H1 (cell line): ENCODE results near the gene FOXO1. TPM values are rescaled to one million over a fixed set of nuclear protein-coding genes. Genes with fewer than 3 reads are reported as not detected.

Experiments
- CTCF ChIA-PET: fragments of 300-600 bp; sonication (Branson Sonifier 250); formaldehyde crosslinking; loops from one replicate; lab custom pipeline; 2021; ENCODE audit not compliant: partially characterized antibody; lab: Charles Lee
- POLR2A ChIA-PET: fragments of 300-600 bp; sonication (Branson Sonifier 250); formaldehyde crosslinking; loops from one replicate; lab custom pipeline; 2021; ENCODE audit warnings: inconsistent platforms; ENCODE audit not compliant: partially characterized antibody; lab: Charles Lee
- DNase-seq, 2 experiments: peaks; one replicate each; pipeline versions ENCODE4 v3.0.0 to v3.0.0-alpha.2; 2010 to 2022; ENCODE audit warnings: low spot score in 2 of 2, low read depth in 1 of 2, mixed read lengths in 1 of 2
- FAIRE-seq: peaks from 2 replicates; lab custom pipeline; 2011; peaks lifted over from hg19 to GRCh38; lab: Jason Lieb, UNC
- H2AFZ ChIP-seq: 2 replicates; pipeline ENCODE4 v1.8.1; 2012; ENCODE audit warnings: low read length, inconsistent platforms
- H2AK5ac ChIP-seq: 2 replicates; pipeline ENCODE4 v1.6.1; 2013; ENCODE audit warnings: low read depth, low read length
- H2BK120ac ChIP-seq: replicated peaks from 2 replicates; pipeline ENCODE3; 2013; ENCODE audit warnings: low read depth, low read length, inconsistent platforms
- H2BK12ac ChIP-seq: 2 replicates; pipeline ENCODE4 v1.6.1; 2013; ENCODE audit warnings: low read depth, low read length
- H2BK15ac ChIP-seq: 2 replicates; pipeline ENCODE4 v1.6.1; 2013; ENCODE audit warnings: low read length
- H2BK20ac ChIP-seq: 2 replicates; pipeline ENCODE4 v1.6.1; 2013; ENCODE audit warnings: low read length
- H2BK5ac ChIP-seq: 2 replicates; pipeline ENCODE4 v1.6.1; 2013; ENCODE audit warnings: low read depth, low read length
- H3K14ac ChIP-seq: 2 replicates; pipeline ENCODE4 v1.6.1; 2013; ENCODE audit warnings: inconsistent platforms; ENCODE audit not compliant: insufficient read length
- H3K18ac ChIP-seq: 2 replicates; pipeline ENCODE4 v1.6.1; 2013; ENCODE audit warnings: low read length; ENCODE audit errors: extremely low read depth
- H3K23ac ChIP-seq: 2 replicates; pipeline ENCODE4 v1.6.1; 2013; ENCODE audit warnings: inconsistent platforms; ENCODE audit not compliant: insufficient read length
- H3K23me2 ChIP-seq: 2 replicates; pipeline ENCODE4 v1.6.1; 2013; ENCODE audit warnings: low read depth, low read length
- H3K27ac ChIP-seq: 2 replicates; pipeline ENCODE4 v1.6.1; 2011; ENCODE audit warnings: low read depth, low read length, inconsistent platforms
- H3K27me3 ChIP-seq, 4 experiments: replicated peaks in 1 of 4; 1 replicate in 1 of 4; 2 replicates in 3 of 4; pipeline versions ENCODE4 v1.6.1 to v1.8.1; 2011 to 2013; ENCODE audit warnings: low read length in 3 of 4, mild to moderate bottlenecking in 3 of 4, inconsistent platforms in 2 of 4, mixed read lengths in 2 of 4, moderate library complexity in 1 of 4; ENCODE audit not compliant: control insufficient read depth in 3 of 4, insufficient read depth in 3 of 4; ENCODE audit errors: extremely low read depth in 1 of 4
- H3K36me3 ChIP-seq, 4 experiments: 2 replicates each; pipeline versions ENCODE4 v1.6.1 to v1.8.1; 2011 to 2013; ENCODE audit warnings: mild to moderate bottlenecking in 4 of 4, low read length in 3 of 4, moderate library complexity in 2 of 4, control low read depth in 1 of 4, inconsistent platforms in 1 of 4; ENCODE audit not compliant: insufficient read depth in 4 of 4, control insufficient read depth in 2 of 4
- H3K4ac ChIP-seq: replicated peaks from 2 replicates; pipeline ENCODE3; 2013; ENCODE audit warnings: low read length, low read depth, mixed read lengths, inconsistent platforms; ENCODE audit not compliant: insufficient read length
- H3K4me1 ChIP-seq, 4 experiments: replicated peaks in 1 of 4; 1 replicate in 1 of 4; 2 replicates in 3 of 4; pipeline versions ENCODE4 v1.6.1 to v1.8.1; 2011 to 2013; ENCODE audit warnings: low read length in 3 of 4, inconsistent platforms in 2 of 4, mixed read lengths in 1 of 4; ENCODE audit not compliant: insufficient read depth in 4 of 4, control insufficient read depth in 3 of 4
- H3K4me2 ChIP-seq, 2 experiments: 2 replicates each; pipeline versions ENCODE4 v1.6.1 to v1.8.1; 2011 to 2013; ENCODE audit warnings: low read depth in 2 of 2, low read length in 2 of 2, control low read depth in 1 of 2, inconsistent platforms in 1 of 2, mild to moderate bottlenecking in 1 of 2; ENCODE audit not compliant: insufficient read depth in 1 of 2
- H3K4me3 ChIP-seq, 4 experiments: fragments of 200-600, 300-600 bp in 1 of 4; sonication (generic), shearing (Covaris generic), sonication (Bioruptor Twin) in 1 of 4; 2 replicates each; pipeline versions ENCODE4 v1.5.1 to v1.8.1; 2011 to 2016; ENCODE audit warnings: low read length in 4 of 4, low read depth in 3 of 4, control low read depth in 2 of 4, inconsistent platforms in 2 of 4, mild to moderate bottlenecking in 2 of 4, mixed read lengths in 1 of 4, moderate library complexity in 1 of 4; ENCODE audit not compliant: insufficient read depth in 2 of 4; ENCODE audit errors: extremely low read depth in 1 of 4
- H3K56ac ChIP-seq: replicated peaks from 2 replicates; pipeline ENCODE3; 2013; ENCODE audit warnings: low read depth, mild to moderate bottlenecking, mixed read lengths, low read length, inconsistent platforms; ENCODE audit not compliant: insufficient read length
- H3K79me1 ChIP-seq: 2 replicates; pipeline ENCODE4 v1.6.1; 2013; ENCODE audit warnings: low read depth, low read length, control low read depth
- H3K79me2 ChIP-seq, 2 experiments: 2 replicates each; pipeline versions ENCODE4 v1.6.1 to v1.8.1; 2012 to 2013; ENCODE audit warnings: low read length in 2 of 2, mild to moderate bottlenecking in 2 of 2, inconsistent platforms in 1 of 2; ENCODE audit not compliant: insufficient read depth in 2 of 2, control insufficient read depth in 1 of 2
- H3K9ac ChIP-seq, 4 experiments: replicated peaks in 1 of 4; 1 replicate in 1 of 4; 2 replicates in 3 of 4; pipeline versions ENCODE4 v1.6.1 to v1.8.1; 2011 to 2013; ENCODE audit warnings: low read depth in 3 of 4, low read length in 3 of 4, control low read depth in 2 of 4, mild to moderate bottlenecking in 2 of 4, moderate library complexity in 2 of 4, inconsistent platforms in 1 of 4; ENCODE audit errors: extremely low read depth in 1 of 4
- H3K9me3 ChIP-seq, 2 experiments: 2 replicates each; pipeline versions ENCODE4 v1.6.1 to v1.8.1; 2012 to 2013; ENCODE audit warnings: mild to moderate bottlenecking in 2 of 2, moderate library complexity in 2 of 2, control low read depth in 1 of 2, inconsistent platforms in 1 of 2, low read depth in 1 of 2, low read length in 1 of 2, mixed read lengths in 1 of 2; ENCODE audit not compliant: insufficient read depth in 2 of 2
- H4K20me1 ChIP-seq, 2 experiments: replicated peaks in 1 of 2; 2 replicates each; pipeline versions ENCODE3 to v1.8.1; 2011 to 2013; ENCODE audit warnings: inconsistent platforms in 2 of 2, low read length in 2 of 2, mild to moderate bottlenecking in 1 of 2; ENCODE audit not compliant: insufficient read depth in 2 of 2, control insufficient read depth in 1 of 2
- H4K5ac ChIP-seq: 2 replicates; pipeline ENCODE4 v1.6.1; 2013; ENCODE audit warnings: low read length, low read depth, mixed read lengths, inconsistent platforms; ENCODE audit not compliant: insufficient read length
- H4K8ac ChIP-seq: 2 replicates; pipeline ENCODE4 v1.8.0; 2013; ENCODE audit warnings: mild to moderate bottlenecking, moderate library complexity, low read length, inconsistent platforms; ENCODE audit not compliant: insufficient read depth; ENCODE audit errors: extremely low read depth
- H4K91ac ChIP-seq: replicated peaks from 2 replicates; pipeline ENCODE3; 2013; ENCODE audit warnings: low read length, mixed read lengths, inconsistent platforms; ENCODE audit not compliant: insufficient read length
- BACH1 ChIP-seq: IDR thresholded peaks from 2 replicates; pipeline ENCODE4 v1.6.1; 2012; ENCODE audit warnings: low read length, improper control_type of control experiment
- CEBPB ChIP-seq: IDR thresholded peaks from 2 replicates; pipeline ENCODE4 v1.6.1; 2012; ENCODE audit warnings: low read depth, low read length
- CTBP2 ChIP-seq: IDR thresholded peaks from 2 replicates; pipeline ENCODE4 v1.7.0; 2011; ENCODE audit warnings: borderline replicate concordance, mild to moderate bottlenecking, moderate library complexity, mixed read lengths, low read length; ENCODE audit not compliant: insufficient read depth, insufficient read length
- HDAC6 ChIP-seq: IDR thresholded peaks from one replicate; pipeline ENCODE4 v1.7.1; 2012; ENCODE audit warnings: low read depth, mild to moderate bottlenecking, inconsistent platforms, low read length, moderate library complexity
- POLR2A ChIP-seq, 2 experiments: IDR thresholded peaks; 1 replicate in 1 of 2; 2 replicates in 1 of 2; pipeline ENCODE4 v1.6.1; 2011; ENCODE audit warnings: low read depth in 2 of 2, low read length in 2 of 2, mild to moderate bottlenecking in 2 of 2; ENCODE audit errors: control extremely low read depth in 1 of 2
- POLR2AphosphoS5 ChIP-seq: IDR thresholded peaks from 2 replicates; pipeline ENCODE4 v1.6.1; 2011; ENCODE audit warnings: low read depth, low read length
- SIRT6 ChIP-seq: IDR thresholded peaks from one replicate; pipeline ENCODE4 v1.7.1; 2012; ENCODE audit warnings: low read length, inconsistent platforms
- SP4 ChIP-seq: IDR thresholded peaks from 2 replicates; pipeline ENCODE4 v1.6.1; 2012; ENCODE audit warnings: low read length, inconsistent platforms
- WGBS, 2 experiments: shearing (Covaris generic) in 1 of 2; methylation state at CpG; one replicate each; pipeline versions ENCODE4 v1.1.6 to v1.1.7; 2013 to 2015; ENCODE audit warnings: low lambda C conversion rate in 2 of 2, mixed read lengths in 2 of 2, inconsistent platforms in 1 of 2, low coverage in 1 of 2, missing lambda C conversion rate in 1 of 2; ENCODE audit not compliant: insufficient replicate concordance in 2 of 2, insufficient coverage in 1 of 2, insufficient read length in 1 of 2; ENCODE audit errors: extremely low coverage in 1 of 2, missing lambda C conversion rate in 1 of 2; 5-methylcytosine and 5-hydroxymethylcytosine counted together
- polyA plus RNA-seq, 7 experiments: library from polyadenylated mRNA; depleted of rRNA in 3 of 7; stranded (reverse) in 5 of 7; unstranded in 2 of 7; fragments of >200 nt in 5 of 7; fragments of 200-250 nt in 2 of 7; gene quantifications; 1 replicate in 5 of 7; 2 replicates in 1 of 7; 4 replicates in 1 of 7; pipeline versions ENCODE4 v1.2.1 to v1.2.3, GENCODE V29; 2011 to 2013; ENCODE audit warnings: missing spikeins in 2 of 7, mixed read lengths in 2 of 7
- total RNA-seq: library from RNA; stranded (reverse); fragmentation: NEBNext Ultra II Directional; extraction: Animal tissue kit (Norgen Biotek cat#: 25700); gene quantifications from 2 replicates; pipeline ENCODE4 v1.2.1, GENCODE V29; 2021
- TF ChIP-seq, protein P1 (sequence below), 3 experiments: IDR thresholded peaks; 1 replicate in 2 of 3; 2 replicates in 1 of 3; pipeline versions ENCODE4 v1.5.1 to v1.6.1; 2011; ENCODE audit warnings: low read length in 3 of 3, mild to moderate bottlenecking in 3 of 3, inconsistent platforms in 2 of 3, low read depth in 1 of 3, moderate library complexity in 1 of 3; ENCODE audit not compliant: insufficient read depth in 1 of 3; ENCODE audit errors: control extremely low read depth in 1 of 3

FOXO1 gene
- total and polyA plus RNA-seq, 2 of the 8 experiments (the other 6 are each of a cell fraction or from before 2014, with no cell fraction given) = 35.3 to 56.9 TPM

DNA sequence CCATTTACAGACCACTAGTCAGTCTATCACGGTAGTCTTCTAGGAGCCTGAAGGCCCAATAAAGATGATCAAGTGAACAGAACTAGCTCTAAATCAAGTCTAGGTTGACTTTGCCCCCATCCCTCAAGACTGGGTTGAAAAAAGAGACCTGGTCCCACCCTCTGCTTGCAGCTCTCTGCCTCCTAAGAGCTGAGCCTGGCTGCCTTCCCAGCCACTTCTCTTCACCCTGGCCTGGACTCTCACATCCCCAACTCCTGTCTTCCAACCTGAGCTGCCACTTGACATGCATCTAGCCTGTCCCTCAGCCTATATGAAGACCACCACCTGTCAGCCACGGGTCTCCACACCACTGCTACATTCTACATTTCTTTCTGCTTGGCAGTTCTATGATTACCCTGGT is 99.6 kb downstream of the FOXO1 start:
- POLR2A ChIA-PET = no interaction called here
- Histone ChIP-seq H3K27ac (no peak overlapping the region), H4K8ac (no peak overlapping the region), H2BK5ac (no peak overlapping the region), H3K56ac (no peak overlapping the region), H3K36me3 (no peaks in the 10 kb centered on the region; a peak in 1 of 8 replicates), H2BK20ac (no peak overlapping the region), H2BK12ac (0 out of 2 replicates have a peak overlapping the region, but pooled peaks have one; percentile 33), H2AFZ (no peak overlapping the region), H3K4ac (no peak overlapping the region), H3K23ac (no peak overlapping the region), H3K14ac (no peak overlapping the region), H3K23me2 (no peaks in the 10 kb centered on the region), H3K9ac (no peak overlapping the region), H3K4me3 (no peak overlapping the region), H3K4me1 (peaks cover 11 to 30% (median 19%) of the 10 kb centered on the region in 4 experiments), H3K4me2 (no peak overlapping the region), H3K9me3 (no peaks in the 10 kb centered on the region), H4K5ac (no peak overlapping the region), H2AK5ac (no peak overlapping the region), H3K27me3 (no peaks in the 10 kb centered on the region), H2BK120ac (no peak overlapping the region), H3K79me2 (peaks cover 9 to 100% of the 10 kb centered on the region in 2 experiments; a peak in 3 of 4 replicates), H4K91ac (no peak overlapping the region), H3K18ac (no peak overlapping the region), H4K20me1 (peaks cover 24 to 44% of the 10 kb centered on the region in 2 experiments), H2BK15ac (no peak overlapping the region), H3K79me1 (peaks cover 10% of the 10 kb centered on the region; the same call in 1 of the 2 replicates)
- WGBS, 2 experiments = 83% methylated on average over 2 of the region's 2 CpGs; no CpG with 5 or more reads in 1 of the 2 experiments
- FAIRE-seq = no peak
- no peak for DNase-seq
- CTCF ChIA-PET = interaction anchor here (1.3 to 2.0 kb wide), 2 partner anchors 30 to 350 kb away, joined by 4 read pairs; no protein-coding TSS in a partner anchor
- TF ChIP-seq SIRT6 (no peak), HDAC6 (no peak), POLR2AphosphoS5 (no peak), BACH1 (no peak), POLR2A (IDR thresholded peaks at IDR 0.05; ENCODE audit: control extremely low read depth in 1 of 2, low read depth in 2 of 2, low read length in 2 of 2) (no peak), CTBP2 (no peak), CEBPB (no peak), SP4 (no peak)
- TF ChIP-seq, protein P1, sequence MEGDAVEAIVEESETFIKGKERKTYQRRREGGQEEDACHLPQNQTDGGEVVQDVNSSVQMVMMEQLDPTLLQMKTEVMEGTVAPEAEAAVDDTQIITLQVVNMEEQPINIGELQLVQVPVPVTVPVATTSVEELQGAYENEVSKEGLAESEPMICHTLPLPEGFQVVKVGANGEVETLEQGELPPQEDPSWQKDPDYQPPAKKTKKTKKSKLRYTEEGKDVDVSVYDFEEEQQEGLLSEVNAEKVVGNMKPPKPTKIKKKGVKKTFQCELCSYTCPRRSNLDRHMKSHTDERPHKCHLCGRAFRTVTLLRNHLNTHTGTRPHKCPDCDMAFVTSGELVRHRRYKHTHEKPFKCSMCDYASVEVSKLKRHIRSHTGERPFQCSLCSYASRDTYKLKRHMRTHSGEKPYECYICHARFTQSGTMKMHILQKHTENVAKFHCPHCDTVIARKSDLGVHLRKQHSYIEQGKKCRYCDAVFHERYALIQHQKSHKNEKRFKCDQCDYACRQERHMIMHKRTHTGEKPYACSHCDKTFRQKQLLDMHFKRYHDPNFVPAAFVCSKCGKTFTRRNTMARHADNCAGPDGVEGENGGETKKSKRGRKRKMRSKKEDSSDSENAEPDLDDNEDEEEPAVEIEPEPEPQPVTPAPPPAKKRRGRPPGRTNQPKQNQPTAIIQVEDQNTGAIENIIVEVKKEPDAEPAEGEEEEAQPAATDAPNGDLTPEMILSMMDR (IDR thresholded peaks at IDR 0.05; ENCODE audit: control extremely low read depth in 1 of 3, insufficient read depth in 1 of 3, low read depth in 1 of 3, low read length in 3 of 3) = no peak
